KBM-7 (cell line): ENCODE measurements around the gene PLCB1.

Experiments
- DNase-seq: peaks from one replicate; pipeline ENCODE4 v3.0.0-alpha.2; 2015
- in situ Hi-C: fragments of 300-500 bp; cut with MboI; formaldehyde crosslinking; loops from 2 replicates; pipeline ENCODE4 v1.14.3; 2020; ENCODE audit warnings: low sequenced_read_pairs, low pct_unique_long_range_greater_than_20kb, mixed read lengths

The PLCB1 gene

DNA sequence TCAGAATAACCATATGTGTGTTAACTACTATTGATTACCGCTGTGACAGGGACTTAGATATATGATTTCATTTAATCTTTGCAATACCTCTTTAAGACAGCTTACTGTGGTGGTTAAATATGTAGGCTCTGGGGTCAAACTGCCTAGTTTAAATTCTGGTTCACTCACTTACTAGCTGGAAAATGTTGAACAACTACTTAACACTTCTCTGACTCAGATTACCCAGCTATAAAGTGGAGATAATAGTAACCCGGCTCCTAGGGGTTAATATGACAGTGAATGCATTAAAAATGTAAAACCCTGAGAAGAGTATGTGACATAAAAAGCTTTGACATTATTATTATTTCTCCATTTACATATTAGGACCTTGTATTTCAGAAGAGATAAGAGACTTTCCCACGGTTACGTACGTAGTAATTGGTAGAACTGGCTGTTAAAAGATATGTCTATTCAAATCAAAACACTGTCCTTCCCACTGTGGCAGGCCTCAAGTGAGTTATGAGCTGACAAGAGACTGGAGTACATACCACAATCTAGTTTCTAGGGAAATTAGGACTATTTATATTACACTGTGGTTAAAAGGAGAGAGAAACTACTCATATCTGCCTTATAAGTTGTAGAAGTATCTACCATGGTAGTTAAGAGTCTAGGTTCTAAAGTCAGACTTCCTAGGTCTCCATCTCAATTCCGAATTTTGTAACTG, 4.4 kb upstream of the PLCB1 start:
- in situ Hi-C loops = no loop called here
- DNase-seq = no peak

DNA sequence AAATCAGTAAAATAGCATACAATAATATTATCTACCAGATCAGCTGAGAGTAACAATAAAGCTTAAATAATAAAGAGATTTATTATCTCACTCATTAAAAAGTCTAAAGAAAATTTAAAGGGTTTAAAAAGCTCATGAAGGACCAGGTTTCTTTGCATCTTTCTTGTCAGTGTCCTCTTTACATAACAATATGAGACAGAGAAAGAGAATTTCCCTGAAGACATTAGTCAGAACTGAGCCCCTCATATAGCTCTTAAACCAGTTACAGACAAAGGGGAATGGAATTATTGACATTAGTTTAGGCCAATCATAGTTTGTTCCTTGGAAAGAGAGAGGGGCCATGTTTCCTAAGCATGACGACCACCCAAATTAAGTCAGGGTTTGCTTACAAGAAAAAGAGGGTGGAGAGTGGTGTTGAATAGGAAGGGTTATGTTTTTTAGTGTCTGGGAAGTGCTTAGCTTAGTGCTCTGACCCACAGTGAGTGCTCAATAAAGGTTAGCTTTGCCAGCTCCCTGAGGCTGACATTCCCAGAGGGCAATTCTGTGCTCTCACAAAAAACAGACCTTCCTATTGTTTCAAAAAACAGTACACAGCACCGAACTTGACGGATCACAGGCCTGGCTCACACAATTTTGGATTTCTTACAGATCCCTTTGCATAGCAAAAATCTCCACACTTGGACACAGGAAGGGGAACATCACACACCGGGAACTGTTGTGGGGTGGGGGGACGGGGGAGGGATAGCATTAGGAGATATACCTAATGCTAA, 3.6 kb upstream of the PLCB1 start:
- DNase-seq = no peak
- in situ Hi-C loops = no loop called here

DNA sequence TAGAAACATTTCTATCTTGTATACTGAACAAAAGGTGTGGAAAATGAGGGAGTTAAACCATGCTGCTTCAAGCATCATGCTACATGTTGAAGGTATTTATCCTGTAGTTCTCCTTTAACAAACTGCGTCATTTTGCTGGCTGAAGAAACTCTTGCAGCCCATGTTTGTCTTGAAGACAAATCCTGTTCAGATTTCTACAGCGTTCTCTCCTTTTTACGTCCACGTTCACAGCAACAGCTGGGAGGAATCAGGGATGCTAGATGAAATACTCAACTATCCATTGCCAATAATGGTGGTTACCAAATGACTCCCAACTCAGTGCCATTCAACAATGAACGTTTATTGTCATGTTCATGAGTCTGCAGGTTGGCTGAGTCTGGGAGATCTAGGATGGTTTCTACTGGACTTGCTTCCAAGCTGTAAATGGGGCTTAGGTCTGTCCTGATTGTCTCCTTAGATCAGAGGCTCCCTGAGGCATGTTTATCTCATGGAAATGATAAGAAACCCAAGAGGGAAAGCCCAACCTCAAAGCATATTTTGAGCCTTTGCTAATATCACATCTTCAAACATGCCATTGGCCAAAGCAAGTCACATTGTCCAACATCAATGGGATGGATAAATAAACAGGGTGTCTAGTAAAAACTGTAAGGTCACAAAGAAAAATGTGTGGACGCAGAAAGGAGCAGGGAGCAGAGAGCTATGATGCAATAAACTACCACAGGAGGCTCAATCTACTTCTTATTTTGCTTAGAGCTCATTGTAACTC, 2.7 kb upstream of the PLCB1 start:
- DNase-seq = no peak
- in situ Hi-C loops = no loop called here

DNA sequence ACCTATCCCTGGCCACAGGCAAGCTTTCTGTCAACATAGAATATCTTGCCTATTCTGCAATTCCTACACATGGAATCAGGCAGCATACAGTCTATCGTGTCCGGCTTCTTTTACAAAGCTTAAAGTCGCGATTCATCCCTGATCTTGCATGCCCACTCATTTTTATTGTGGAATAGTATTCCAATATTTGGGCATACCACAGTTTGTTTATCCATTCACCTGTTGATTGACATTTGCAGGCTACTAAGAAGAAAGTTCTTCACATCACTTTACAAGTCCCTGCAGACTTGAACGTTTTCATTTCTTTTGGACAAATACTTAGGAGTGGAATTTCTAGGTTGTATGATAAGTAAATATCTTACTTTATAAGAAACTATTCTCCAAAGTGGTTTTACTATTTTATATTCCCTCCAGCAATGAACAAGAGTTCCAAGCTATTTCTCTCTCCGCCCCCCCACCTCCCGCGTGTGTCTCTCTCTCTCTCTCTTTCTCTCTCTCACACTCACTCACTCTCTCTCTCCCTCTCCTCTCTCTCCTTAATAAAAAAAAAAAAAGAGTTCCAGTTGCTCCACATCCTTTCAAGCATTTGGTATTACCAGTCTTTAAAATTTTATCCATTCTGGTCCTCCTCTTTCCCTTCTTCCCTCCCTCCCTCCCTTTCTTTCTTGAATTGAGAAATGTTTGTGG, 1.1 kb upstream of the PLCB1 start:
- DNase-seq = no peak
- in situ Hi-C loops = no loop called here

DNA sequence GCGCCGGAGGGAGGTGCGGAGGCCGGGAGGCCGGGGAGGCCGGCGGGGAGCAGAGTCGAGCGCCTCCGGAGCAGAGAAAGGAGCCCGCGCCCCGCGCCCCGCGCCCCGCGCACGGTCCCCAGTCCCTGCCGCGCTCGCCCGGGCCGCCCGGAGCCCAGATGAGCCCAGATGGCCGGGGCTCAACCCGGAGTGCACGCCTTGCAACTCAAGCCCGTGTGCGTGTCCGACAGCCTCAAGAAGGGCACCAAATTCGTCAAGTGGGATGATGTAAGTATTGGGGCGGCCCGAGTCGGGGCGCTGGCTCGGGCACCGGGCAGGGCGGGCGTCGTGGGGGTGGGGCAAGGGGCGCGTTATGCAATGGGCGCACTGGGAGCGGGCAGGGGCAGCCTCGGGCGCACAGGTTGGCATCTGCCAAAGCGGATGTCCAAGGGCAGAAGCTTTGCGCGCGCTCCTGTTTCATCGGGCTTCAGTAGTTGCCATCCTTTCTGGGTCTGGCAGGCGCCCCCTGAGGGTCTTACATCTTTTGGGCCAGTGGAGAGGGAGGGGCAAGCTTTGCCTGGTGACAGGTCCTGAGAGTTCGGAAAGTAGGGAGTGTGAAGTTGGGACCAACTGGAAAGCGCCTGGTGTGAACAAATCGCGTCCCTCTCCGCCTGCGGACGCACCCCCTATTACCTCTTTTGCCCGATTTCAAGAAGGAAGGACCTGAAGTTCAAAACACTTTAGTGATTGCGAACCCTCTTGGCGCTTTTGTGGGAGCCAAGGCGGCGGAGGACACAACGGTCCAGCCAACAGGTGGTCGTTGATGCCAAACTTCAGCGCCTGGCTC, 631 bp downstream of the PLCB1 start:
- in situ Hi-C loops = no loop called here
- no peak for DNase-seq

DNA sequence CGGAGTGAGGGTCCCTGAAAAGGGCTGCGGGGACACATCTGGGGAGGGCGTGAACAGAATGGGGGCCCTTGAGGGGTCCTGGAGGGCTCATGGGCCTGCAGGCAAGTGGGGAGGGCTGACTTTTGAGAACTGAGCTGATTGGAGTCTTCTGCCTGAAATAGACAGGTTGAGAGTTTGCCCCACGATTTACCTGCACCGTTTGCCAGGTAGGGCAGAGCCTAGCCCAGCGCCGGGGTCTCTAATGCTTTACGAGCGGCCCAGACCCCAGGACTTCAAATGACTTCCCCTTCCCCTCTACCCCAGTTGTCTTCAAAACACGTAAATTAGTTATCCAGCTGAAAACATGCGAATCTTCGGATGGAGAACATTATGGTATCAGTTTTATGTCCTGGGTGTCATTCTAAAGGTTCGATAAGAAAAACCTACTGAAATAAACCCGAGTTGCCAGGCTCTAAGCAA, 1.3 kb downstream of the PLCB1 start:
- in situ Hi-C loops = no loop called here
- no peak for DNase-seq

DNA sequence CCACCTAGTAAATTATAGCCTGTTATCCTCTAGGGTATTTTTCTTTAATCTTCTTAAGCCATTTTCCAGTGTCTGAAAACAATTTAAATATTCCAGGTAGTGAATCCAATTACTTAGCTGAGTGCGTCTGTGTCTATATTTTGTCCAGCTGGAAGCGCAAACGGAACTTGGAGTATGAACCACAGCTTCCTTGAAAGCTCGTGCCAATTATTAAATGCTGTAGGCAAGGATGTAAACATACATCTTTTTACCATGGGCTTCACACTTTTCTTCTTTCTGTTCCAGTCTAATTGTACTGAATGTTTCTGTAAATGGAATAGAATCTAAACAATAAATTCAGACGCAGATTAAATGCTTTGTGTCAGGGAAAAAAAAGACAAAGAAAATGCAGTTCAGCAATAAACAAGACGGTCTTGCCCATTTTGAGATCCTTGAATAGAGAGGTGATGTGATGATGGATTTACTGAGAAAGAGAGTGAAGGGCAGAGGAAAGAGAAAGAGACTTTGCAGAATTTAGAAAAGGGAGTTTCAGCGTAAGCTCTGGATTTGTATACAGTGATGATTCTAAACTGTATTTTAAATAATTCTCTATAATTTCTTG, 1.9 kb downstream of the PLCB1 start:
- in situ Hi-C loops = no loop called here

DNA sequence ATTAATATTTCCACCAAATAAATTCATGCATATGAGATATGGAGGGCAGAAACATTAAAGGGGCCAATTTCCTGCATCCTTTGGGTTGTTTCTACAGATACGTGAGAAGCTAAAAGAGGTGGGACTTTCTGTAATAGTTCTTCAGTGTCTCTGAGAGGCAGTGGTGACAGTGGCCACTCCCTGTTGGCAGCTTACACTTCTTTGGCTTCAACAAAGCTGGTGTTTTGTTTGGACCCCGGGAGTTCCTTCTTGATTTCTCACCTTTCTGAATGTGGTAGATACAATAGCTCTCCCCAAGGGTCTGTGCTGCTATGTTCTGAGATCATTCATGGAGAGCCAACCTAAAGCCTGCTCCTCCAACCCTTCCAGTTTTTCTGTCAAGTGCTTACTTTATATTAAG, 7.8 kb downstream of the PLCB1 start:
- in situ Hi-C loops = no loop called here

More for the DNA sequence above, 1.9 kb downstream of the PLCB1 start:
- no peak for DNase-seq

DNA sequence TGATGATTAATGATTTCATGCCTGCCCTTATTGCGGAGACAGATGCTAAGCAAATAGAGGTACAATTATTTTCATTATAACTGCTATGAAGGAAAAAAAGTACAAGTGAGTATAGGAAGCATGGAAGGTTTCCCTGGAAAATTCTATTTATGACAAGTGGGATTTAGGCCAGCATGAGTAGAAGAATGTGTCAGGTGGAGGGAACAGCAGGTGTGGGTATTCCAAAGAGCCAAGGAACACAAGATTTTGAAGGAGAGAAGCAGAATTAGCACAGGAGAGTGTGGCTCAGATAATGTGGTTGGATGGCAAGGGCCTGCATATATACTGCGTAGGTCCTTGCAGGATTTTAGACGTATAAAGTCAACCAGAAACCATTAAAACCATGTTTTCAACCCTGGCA, 11.4 kb downstream of the PLCB1 start:
- in situ Hi-C loops = no loop called here
- DNase-seq = no peak

More for the DNA sequence above, 7.8 kb downstream of the PLCB1 start:
- DNase-seq = no peak

DNA sequence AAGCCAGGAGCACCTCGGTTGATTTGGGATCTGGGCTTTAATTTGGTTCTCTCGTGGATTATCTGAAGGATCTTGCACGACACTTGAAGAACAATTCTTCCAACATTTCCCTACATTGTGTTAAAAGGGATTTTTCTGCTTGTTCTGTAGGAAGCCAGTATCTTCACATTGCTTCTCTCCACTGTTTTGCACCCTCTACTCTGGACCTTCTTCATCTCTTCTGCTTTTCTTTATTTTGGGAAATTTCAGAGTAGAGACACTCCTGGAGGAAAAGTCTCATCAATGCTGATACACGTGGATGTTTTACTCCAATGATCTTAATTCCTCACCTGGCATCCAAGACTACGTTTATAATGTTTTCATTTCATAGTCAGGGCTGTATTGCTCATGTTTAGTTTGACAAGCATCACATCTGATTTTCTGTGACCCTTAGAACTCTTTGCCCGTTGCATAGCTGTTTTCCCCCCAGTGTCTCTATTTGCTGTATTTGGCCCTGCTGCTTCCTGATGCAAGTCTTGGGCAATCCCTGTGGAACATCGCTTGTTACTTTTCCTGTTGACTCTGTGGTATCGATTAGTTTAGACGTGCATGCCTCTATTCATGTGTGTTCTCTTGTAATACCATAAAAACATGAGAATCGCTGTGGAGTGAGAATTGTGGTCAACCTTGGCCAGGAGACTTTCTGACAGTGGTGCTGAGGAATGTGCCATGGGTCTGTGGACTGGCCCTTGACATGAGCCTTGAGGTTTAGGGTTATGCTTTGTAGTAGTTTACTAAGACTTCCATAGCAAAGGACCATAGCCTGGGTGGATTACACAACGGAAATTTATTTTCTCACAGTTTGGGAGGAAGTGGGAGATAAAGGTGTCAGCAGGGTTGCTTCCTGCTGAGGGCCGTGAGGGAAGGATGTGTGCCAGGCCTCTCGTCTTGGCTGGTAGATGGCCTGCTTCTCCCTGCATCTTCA, 12.5 kb downstream of the PLCB1 start:
- DNase-seq = peak; percentile 7
- in situ Hi-C loops = no loop called here

DNA sequence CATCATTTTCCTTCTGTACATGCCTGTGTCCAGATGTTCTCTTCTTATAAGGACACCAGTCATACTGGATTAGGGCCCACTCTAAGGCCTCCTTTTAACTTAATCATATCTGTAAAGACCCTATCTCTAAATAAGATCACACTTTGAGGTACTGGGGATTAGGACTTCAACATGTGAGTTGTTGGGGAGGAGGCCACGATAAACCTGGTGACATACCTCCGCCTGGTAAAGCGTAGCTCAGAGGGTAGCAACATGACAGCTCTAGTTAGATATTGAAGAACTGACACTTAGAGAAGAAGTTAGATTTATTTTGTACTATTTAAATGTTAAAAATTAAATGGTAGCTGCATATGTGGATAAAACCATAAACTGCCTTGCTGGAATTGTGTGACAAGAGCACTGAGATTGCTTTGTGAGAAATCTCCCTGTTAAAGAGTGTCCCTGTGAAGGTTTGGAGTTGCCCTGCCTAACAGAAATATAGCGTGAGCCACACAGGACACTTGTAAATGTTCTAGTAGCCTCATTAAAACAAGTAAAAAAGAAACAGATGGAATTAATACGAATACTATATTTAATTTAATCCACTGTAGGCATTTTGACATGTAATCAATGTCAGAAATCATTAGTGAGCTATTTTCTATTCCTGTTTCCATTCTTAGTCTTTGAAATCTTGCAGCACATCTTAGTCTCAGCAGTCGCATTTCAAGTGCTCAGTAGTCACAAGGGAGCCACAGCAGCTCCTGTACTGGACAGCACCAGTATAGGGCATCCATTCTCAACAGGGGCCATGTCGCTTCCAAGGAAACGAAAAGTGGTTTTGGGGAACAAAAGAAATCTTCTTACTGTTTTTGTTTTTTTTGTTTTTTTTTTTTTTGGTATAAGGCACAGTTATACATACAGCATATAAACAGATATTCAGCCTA, 13.4 kb downstream of the PLCB1 start:
- DNase-seq = no peak
- in situ Hi-C loops = no loop called here

DNA sequence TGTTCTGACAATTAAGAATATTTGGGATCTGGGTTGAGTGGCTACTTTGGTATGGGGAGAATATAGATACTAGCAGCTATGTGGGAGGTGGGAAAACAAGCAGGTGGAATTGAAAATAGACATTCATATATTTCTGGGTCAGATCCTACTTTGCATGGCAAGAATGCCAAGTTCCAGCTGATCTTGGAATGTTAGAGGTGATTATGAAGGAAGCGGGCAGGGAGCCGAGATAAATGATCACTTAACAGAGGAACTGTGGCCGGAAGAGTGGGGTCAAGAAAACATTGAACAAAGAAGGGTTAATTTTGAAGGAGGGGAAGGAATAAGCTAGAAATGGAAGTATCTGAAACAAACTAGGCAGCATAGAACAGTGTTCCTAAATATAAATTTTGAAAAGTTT, 15.4 kb downstream of the PLCB1 start:
- in situ Hi-C loops = no loop called here
- no peak for DNase-seq

DNA sequence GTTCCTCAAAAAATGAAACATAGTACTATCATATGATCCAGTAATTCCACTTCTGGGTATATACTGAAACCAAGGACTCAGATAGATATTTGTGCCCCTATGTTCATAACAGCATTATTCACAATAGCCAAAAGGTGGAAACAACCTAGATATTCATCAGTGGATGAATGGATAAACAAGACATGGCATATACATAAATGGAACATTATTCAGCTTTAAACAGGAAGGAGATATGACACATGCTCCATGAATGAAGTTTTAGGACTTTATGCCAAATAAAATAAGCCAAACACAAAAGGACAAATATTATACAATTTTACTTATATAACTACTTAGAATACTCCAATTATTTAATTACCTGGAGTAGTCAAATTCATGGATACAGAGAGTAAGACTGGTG, 16.4 kb downstream of the PLCB1 start:
- in situ Hi-C loops = no loop called here
- no peak for DNase-seq

DNA sequence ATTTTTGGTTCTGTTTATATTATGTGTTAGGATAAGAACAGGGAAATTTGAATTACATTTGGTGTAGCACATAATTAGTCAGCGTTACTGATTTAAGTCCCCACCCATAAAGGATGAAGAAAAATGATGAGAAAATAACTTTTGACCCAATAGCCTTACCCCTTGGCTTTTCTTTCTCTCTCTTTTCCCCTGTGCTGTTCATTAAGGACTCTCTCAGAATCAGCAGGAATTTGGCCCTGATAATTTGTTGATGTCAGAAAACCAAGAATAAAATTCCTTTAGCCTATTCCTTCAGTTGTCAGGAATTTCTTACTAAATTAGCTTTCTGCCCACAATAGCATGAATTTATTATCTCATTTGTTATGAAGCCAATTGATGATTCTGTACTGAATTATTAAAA, 18.5 kb downstream of the PLCB1 start:
- in situ Hi-C loops = no loop called here
- DNase-seq = no peak

DNA sequence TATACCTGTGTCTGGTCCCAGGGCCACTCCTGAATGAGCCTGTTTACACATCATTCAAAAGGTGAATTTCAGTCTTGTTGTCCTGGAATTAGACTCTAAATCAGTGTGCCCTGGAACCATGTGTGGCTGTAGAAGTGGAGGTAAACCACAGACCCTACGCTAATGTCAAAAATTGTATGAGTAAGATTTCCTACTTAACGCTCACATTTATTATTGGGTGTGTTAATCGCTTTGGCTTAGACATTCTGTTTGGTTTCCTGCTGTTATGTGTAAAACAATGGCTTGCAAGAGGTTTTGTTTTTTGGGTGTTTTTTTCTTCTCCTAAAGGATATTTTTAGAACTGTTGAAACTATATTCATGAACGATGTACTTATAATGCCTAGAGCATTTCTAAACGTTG, 19.3 kb downstream of the PLCB1 start:
- no peak for DNase-seq
- in situ Hi-C loops = no loop called here

DNA sequence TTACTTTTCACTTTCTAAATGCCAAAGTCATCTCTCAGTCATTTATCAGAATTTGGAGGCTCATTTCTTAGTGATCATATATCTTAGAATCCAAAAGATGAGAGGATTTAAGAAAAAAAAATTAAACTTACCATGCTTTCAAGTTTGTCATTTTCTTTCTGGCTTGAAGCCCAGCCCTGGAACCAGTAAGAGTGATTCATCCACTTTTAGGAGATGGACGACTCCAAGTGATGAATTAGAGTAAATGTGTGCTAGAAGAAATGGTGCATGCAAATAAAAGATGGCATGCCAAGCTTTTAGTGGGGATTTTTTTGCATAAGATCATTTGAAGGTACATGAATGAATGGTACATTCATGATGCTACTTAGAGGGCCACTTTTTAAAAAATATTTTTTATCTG, 20.1 kb downstream of the PLCB1 start:
- no peak for DNase-seq
- in situ Hi-C loops = no loop called here
